Neural cell (in vitro differentiated cells): ENCODE data around the gene SREBF1.

Experiments
- EP300 ChIP-seq: fragments of 450-650 bp; conservative IDR thresholded peaks from 2 replicates; pipeline ENCODE4 v1.6.1; 2014; ENCODE audit warnings: antibody characterized with exemption, mild to moderate bottlenecking, moderate library complexity; ENCODE audit not compliant: poor library complexity, severe bottlenecking
- MXI1 ChIP-seq: fragments of 450-650 bp; conservative IDR thresholded peaks from 2 replicates; pipeline ENCODE4 v1.6.1; 2014; ENCODE audit warnings: antibody characterized with exemption, mild to moderate bottlenecking; ENCODE audit not compliant: poor library complexity, severe bottlenecking
- POLR2AphosphoS5 ChIP-seq: IDR thresholded peaks from 2 replicates; pipeline ENCODE4 v1.6.1; 2012
- RAD21 ChIP-seq: fragments of 450-650 bp; conservative IDR thresholded peaks from 2 replicates; pipeline ENCODE4 v1.6.1; 2014; ENCODE audit warnings: antibody characterized with exemption, mild to moderate bottlenecking, moderate library complexity
- TF ChIP-seq, protein P1 (sequence below): fragments of 450-650 bp; IDR thresholded peaks from 2 replicates; pipeline ENCODE4 v1.5.1; 2014; ENCODE audit warnings: antibody characterized with exemption, mild to moderate bottlenecking, moderate library complexity; ENCODE audit not compliant: poor library complexity, severe bottlenecking

DNA sequence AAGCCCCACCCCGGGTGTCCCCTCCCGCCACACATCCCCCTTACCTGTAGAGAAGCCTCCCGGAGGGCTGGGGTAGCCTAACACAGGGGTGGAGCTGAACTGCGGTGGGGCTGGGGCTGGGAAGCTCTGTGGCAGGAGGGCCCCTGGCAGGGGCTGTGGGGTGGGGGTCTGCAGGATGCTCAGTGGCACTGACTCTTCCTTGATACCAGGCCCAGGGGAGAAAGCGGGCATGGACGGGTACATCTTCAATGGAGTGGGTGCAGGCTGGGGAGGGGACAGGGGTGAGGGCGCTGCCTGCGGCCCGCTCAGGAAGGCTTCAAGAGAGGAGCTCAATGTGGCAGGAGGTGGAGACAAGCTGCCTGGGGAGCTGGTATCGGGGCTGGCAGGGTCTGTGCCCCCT lies 16.7 kb downstream of the SREBF1 start:
- TF ChIP-seq, protein P1, sequence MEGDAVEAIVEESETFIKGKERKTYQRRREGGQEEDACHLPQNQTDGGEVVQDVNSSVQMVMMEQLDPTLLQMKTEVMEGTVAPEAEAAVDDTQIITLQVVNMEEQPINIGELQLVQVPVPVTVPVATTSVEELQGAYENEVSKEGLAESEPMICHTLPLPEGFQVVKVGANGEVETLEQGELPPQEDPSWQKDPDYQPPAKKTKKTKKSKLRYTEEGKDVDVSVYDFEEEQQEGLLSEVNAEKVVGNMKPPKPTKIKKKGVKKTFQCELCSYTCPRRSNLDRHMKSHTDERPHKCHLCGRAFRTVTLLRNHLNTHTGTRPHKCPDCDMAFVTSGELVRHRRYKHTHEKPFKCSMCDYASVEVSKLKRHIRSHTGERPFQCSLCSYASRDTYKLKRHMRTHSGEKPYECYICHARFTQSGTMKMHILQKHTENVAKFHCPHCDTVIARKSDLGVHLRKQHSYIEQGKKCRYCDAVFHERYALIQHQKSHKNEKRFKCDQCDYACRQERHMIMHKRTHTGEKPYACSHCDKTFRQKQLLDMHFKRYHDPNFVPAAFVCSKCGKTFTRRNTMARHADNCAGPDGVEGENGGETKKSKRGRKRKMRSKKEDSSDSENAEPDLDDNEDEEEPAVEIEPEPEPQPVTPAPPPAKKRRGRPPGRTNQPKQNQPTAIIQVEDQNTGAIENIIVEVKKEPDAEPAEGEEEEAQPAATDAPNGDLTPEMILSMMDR: no peak
- TF ChIP-seq POLR2AphosphoS5: no peak
- TF ChIP-seq EP300: no peak
- TF ChIP-seq MXI1: no peak
- no peak for TF ChIP-seq RAD21
